HEK293 (cell line): ENCODE measurements around the gene ACAP1.
"Not testable (repeated sequence)": the region's sequence is repeated elsewhere in the genome, so short reads cannot be mapped to it uniquely, and the experiment has no call there.

Experiments used
- CTCF ChIA-PET: fragments of 350-600 bp; formaldehyde crosslinking; extraction: SDS; loops from one replicate; lab custom pipeline; 2021; ENCODE audit warnings: antibody characterized with exemption; lab: Yijun Ruan, JAX
- POLR2A ChIA-PET: fragments of 300-600 bp; formaldehyde crosslinking; extraction: SDS; loops from one replicate; lab custom pipeline; 2020; ENCODE audit warnings: antibody characterized with exemption, inconsistent platforms; lab: Yijun Ruan, JAX
- H3K27ac ChIP-seq: fragments of 200-500 bp; sonication (Bioruptor generic); 2 replicates; pipeline ENCODE4 v1.5.1; 2014; ENCODE audit warnings: low read depth, low read length, control low read depth, inconsistent platforms; ENCODE audit errors: extremely low read depth
- H3K36me3 ChIP-seq, 2 experiments: fragments of 200-500 bp in 1 of 2; sonication (Bioruptor generic) in 1 of 2; 1 replicate in 1 of 2; 2 replicates in 1 of 2; pipeline ENCODE4 v1.5.1; 2014 to 2017; ENCODE audit warnings: inconsistent platforms in 2 of 2, low read length in 2 of 2; ENCODE audit not compliant: control insufficient read depth in 2 of 2, insufficient read depth in 1 of 2
- H3K4me1 ChIP-seq: fragments of 200-500 bp; sonication (Bioruptor generic); 2 replicates; pipeline ENCODE4 v1.5.1; 2014; ENCODE audit warnings: mild to moderate bottlenecking, low read length, inconsistent platforms; ENCODE audit not compliant: control insufficient read depth, insufficient read depth
- H3K4me3 ChIP-seq: 2 replicates; pipeline ENCODE4 v1.5.1; 2011; ENCODE audit warnings: low read depth, mild to moderate bottlenecking, control low read depth, low read length, moderate library complexity
- H3K9me3 ChIP-seq: fragments of 200-500 bp; sonication (Bioruptor generic); 2 replicates; pipeline ENCODE4 v1.5.1; 2014; ENCODE audit warnings: low read depth, low read length, inconsistent platforms; ENCODE audit not compliant: control insufficient read depth, insufficient read depth
- MEIS1 ChIP-seq: sonication (generic); formaldehyde crosslinking; IDR thresholded peaks from 2 replicates; pipeline ENCODE4 v1.8.1; 2022; ENCODE audit warnings: missing genetic modification reagents, mild to moderate bottlenecking, borderline replicate concordance
- SCRT1 ChIP-seq: fragments of 450-650 bp; formaldehyde crosslinking; IDR thresholded peaks from 2 replicates; pipeline ENCODE4 v1.5.1; 2016; ENCODE audit warnings: missing biosample characterization, missing genetic modification characterization, borderline replicate concordance
- YY2 ChIP-seq: fragments of 450-650 bp; formaldehyde crosslinking; IDR thresholded peaks from 2 replicates; pipeline ENCODE4 v1.5.1; 2016; ENCODE audit warnings: missing biosample characterization, missing genetic modification characterization
- ZBTB17 ChIP-seq: fragments of 450-650 bp; formaldehyde crosslinking; IDR thresholded peaks from 2 replicates; pipeline ENCODE4 v1.5.1; 2016; ENCODE audit warnings: missing biosample characterization, missing genetic modification characterization
- ZBTB21 ChIP-seq: fragments of 450-650 bp; formaldehyde crosslinking; IDR thresholded peaks from 2 replicates; pipeline ENCODE4 v1.5.1; 2017; ENCODE audit warnings: missing biosample characterization, missing genetic modification characterization
- ZEB2 ChIP-seq: fragments of 450-650 bp; formaldehyde crosslinking; IDR thresholded peaks from 2 replicates; pipeline ENCODE4 v1.5.1; 2016; ENCODE audit warnings: missing biosample characterization, missing genetic modification characterization
- ZNF132 ChIP-seq: fragments of 450-650 bp; formaldehyde crosslinking; IDR thresholded peaks from 2 replicates; pipeline ENCODE4 v1.5.1; 2017; ENCODE audit warnings: missing biosample characterization, missing genetic modification characterization, borderline replicate concordance
- ZNF140 ChIP-seq: fragments of 450-650 bp; formaldehyde crosslinking; IDR thresholded peaks from 2 replicates; pipeline ENCODE4 v1.5.1; 2016; ENCODE audit warnings: missing biosample characterization, missing genetic modification characterization
- ZNF146 ChIP-seq: fragments of 450-650 bp; formaldehyde crosslinking; IDR thresholded peaks from 2 replicates; pipeline ENCODE4 v1.5.1; 2016; ENCODE audit warnings: missing biosample characterization, missing genetic modification characterization
- ZNF366 ChIP-seq: fragments of 450-650 bp; formaldehyde crosslinking; conservative IDR thresholded peaks from 2 replicates; pipeline ENCODE4 v1.5.1; 2016; ENCODE audit warnings: missing biosample characterization, missing genetic modification characterization
- ZNF394 ChIP-seq: fragments of 450-650 bp; formaldehyde crosslinking; IDR thresholded peaks from 2 replicates; pipeline ENCODE4 v1.5.1; 2016; ENCODE audit warnings: missing biosample characterization, missing genetic modification characterization, mild to moderate bottlenecking, moderate library complexity, borderline replicate concordance
- ZNF529 ChIP-seq: fragments of 450-650 bp; formaldehyde crosslinking; IDR thresholded peaks from 2 replicates; pipeline ENCODE4 v1.5.1; 2017; ENCODE audit warnings: missing genetic modification characterization, missing biosample characterization; ENCODE audit not compliant: insufficient replicate concordance
- ZNF660 ChIP-seq: fragments of 450-650 bp; IDR thresholded peaks from 2 replicates; pipeline ENCODE4 v1.5.1; 2018; ENCODE audit warnings: missing biosample characterization, mild to moderate bottlenecking, missing genetic modification characterization
- ZNF768 ChIP-seq: fragments of 450-650 bp; formaldehyde crosslinking; IDR thresholded peaks from 2 replicates; pipeline ENCODE4 v1.5.1; 2018; ENCODE audit warnings: missing biosample characterization, mild to moderate bottlenecking, missing genetic modification characterization
- ZSCAN16 ChIP-seq: fragments of 450-650 bp; formaldehyde crosslinking; IDR thresholded peaks from 2 replicates; pipeline ENCODE4 v1.5.1; 2016; ENCODE audit warnings: missing biosample characterization, missing genetic modification characterization
- TF ChIP-seq, protein P1 (sequence below): IDR thresholded peaks from 2 replicates; pipeline ENCODE4 v1.6.1; 2011; ENCODE audit warnings: mild to moderate bottlenecking, low read depth, low read length, borderline replicate concordance
- TF ChIP-seq, protein P2 (sequence below): fragments of 450-650 bp; formaldehyde crosslinking; IDR thresholded peaks from 2 replicates; pipeline ENCODE4 v1.5.1; 2016; ENCODE audit warnings: missing biosample characterization, missing genetic modification characterization
- TF ChIP-seq, protein P3 (sequence below): fragments of 450-650 bp; formaldehyde crosslinking; IDR thresholded peaks from 2 replicates; pipeline ENCODE4 v1.5.1; 2016; ENCODE audit warnings: missing biosample characterization, missing genetic modification characterization

The ACAP1 gene

DNA sequence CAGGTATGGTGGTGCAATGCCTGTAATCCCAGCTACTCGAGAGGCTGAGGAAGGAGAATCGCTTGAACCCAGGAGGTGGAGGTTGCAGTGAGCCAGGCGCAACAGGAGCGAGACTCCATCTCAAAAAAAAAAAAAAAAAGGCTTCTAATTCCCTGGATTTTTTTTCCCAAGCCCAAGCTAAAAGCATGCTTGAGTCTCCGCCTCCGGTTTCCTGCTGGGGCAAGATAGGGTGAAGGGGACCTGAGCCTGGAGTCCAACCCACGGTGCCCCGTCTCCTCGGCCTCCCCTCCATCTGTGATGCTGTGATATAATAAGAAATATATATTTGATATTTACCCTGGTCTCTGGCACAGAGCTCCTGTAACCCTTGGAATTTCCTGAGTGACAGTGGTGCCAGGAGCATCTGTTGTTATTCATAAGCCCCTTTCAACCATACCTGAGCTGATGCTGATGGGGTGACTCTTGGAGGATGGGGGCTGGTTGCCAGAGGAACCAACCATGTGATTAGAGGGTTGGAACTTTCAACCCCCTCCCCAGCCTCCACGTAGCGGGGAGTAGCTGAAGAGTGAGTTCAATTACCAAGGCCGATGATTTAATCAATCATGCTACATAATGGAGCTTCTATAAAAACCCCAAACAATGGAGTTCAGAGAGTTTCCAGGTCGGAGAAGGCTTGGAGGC is 31.7 kb downstream of the ACAP1 start:
- ChIA-PET POLR2A (no interaction called here), CTCF (interaction anchor here (0.9 to 1.5 kb wide), 6 partner anchors 12 to 306 kb away, joined by 3 to 11 read pairs (median 4); partner anchors contain the start of gene TMEM256)
- no peaks in the 10 kb centered on the region for H3K4me1 ChIP-seq
- no peak overlapping the region for H3K27ac ChIP-seq
- H3K36me3 ChIP-seq, result no peaks in the 10 kb centered on the region
- no peaks in the 10 kb centered on the region for H3K9me3 ChIP-seq
- H3K4me3 ChIP-seq, result no peak overlapping the region
- TF ChIP-seq ZNF140 (tag by site-specific recombination) (no peak), MEIS1 (no peak)
- TF ChIP-seq, all 188 proteins: peak for 0

DNA sequence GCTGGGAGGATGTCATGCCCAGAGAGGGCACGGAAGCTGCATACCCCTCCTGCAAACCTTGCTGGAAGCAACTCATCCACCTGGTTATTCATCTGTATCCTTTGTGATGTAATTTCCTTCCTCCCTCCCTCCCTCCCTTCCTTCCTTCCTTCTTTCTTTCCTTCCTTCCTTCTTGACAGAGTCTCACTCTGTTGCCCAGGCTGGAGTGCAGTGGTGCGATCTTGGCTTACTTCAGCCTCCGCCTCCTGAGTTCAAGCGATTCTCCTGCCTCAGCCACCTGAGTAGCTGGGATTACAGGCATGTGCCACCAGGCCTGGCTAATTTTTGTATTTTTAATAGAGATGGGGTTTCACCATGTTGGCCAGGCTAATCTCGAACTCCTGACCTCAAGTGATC is 32.3 kb downstream of the ACAP1 start:
- H3K9me3 ChIP-seq, H3K4me1 ChIP-seq, H3K27ac ChIP-seq, POLR2A ChIA-PET, H3K36me3 ChIP-seq, H3K4me3 ChIP-seq: not testable (repeated sequence)
- TF ChIP-seq ZNF366, result 0 out of 2 replicates have a peak, but pooled peaks have one; percentile 17
- CTCF ChIA-PET, result interaction anchor here (0.9 to 1.5 kb wide), 5 partner anchors 13 to 305 kb away, joined by 3 to 11 read pairs (median 4); no protein-coding TSS in a partner anchor

DNA sequence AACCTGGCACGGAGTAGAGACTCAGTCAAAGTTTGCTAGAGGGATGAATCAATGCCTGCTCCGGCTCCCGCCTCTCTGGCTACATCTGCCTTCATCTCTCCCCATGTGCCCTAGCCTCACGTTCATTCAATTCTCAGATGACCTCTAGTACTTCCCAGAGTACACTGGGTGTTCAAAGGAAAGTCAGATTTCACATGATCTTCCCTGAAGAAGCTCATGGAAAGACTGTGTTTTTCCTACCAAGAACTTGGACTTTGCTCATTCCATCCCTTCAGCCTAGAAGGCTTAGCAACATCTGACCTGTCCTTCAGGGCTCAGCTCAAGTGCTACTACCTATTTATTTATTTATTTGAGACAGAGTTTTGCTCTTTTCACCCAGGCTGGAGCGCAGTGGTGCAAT is 33.5 kb downstream of the ACAP1 start:
- Histone ChIP-seq H3K9me3 (no peaks in the 10 kb centered on the region), H3K4me1 (no peaks in the 10 kb centered on the region), H3K4me3 (no peak overlapping the region), H3K27ac (no peak overlapping the region), H3K36me3 (no peaks in the 10 kb centered on the region)
- CTCF ChIA-PET, result interaction anchor here (0.8 to 1.9 kb wide), 5 partner anchors 13 to 191 kb away, joined by 3 to 13 read pairs (median 4); no protein-coding TSS in a partner anchor
- POLR2A ChIA-PET, result interaction anchor here (1.7 kb wide), 1 partner anchor 34 kb away, joined by 4 read pairs; the partner anchor contains the start of gene TMEM256
- TF ChIP-seq ZBTB21, result no peak

DNA sequence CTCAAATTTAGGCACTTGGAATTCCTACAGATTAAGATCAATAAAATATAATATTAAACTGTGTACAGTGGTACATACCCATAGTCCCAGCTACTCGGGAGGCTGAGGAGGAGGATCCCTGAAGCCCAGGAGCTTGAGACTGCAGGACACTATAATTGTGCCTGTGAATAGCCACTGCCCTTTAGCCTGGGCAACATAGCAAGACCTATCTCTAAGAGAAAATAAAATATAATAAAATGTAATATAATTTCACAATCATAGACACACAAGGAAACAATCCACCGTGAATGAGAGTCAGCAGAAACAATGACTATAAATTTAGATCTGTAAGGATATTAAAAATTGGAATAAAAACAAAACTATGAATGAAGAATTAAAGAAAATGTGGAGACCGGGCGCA is 34.5 kb downstream of the ACAP1 start:
- Histone ChIP-seq H3K4me3 (no peak overlapping the region), H3K27ac (no peak overlapping the region), H3K9me3 (no peaks in the 10 kb centered on the region), H3K36me3 (no peaks in the 10 kb centered on the region), H3K4me1 (no peaks in the 10 kb centered on the region)
- TF ChIP-seq SCRT1 (tag by site-specific recombination), result no peak
- TF ChIP-seq ZNF660 (tag by site-specific recombination), result no peak
- TF ChIP-seq ZEB2 (tag by site-specific recombination), result no peak
- TF ChIP-seq, protein P1, sequence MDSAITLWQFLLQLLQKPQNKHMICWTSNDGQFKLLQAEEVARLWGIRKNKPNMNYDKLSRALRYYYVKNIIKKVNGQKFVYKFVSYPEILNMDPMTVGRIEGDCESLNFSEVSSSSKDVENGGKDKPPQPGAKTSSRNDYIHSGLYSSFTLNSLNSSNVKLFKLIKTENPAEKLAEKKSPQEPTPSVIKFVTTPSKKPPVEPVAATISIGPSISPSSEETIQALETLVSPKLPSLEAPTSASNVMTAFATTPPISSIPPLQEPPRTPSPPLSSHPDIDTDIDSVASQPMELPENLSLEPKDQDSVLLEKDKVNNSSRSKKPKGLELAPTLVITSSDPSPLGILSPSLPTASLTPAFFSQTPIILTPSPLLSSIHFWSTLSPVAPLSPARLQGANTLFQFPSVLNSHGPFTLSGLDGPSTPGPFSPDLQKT, result no peak
- TF ChIP-seq ZSCAN16 (tag by site-specific recombination), result no peak
- TF ChIP-seq ZNF529 (tag by site-specific recombination), result no peak
- no peak for TF ChIP-seq ZBTB17 (tag by site-specific recombination)
- TF ChIP-seq, protein P2, sequence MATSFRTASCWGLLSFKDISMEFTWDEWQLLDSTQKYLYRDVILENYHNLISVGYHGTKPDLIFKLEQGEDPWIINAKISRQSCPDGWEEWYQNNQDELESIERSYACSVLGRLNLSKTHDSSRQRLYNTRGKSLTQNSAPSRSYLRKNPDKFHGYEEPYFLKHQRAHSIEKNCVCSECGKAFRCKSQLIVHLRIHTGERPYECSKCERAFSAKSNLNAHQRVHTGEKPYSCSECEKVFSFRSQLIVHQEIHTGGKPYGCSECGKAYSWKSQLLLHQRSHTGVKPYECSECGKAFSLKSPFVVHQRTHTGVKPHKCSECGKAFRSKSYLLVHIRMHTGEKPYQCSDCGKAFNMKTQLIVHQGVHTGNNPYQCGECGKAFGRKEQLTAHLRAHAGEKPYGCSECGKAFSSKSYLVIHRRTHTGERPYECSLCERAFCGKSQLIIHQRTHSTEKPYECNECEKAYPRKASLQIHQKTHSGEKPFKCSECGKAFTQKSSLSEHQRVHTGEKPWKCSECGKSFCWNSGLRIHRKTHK (tag by site-specific recombination), result no peak
- TF ChIP-seq ZNF132, result no peak
- no peak for TF ChIP-seq ZNF146 (tag by site-specific recombination)
- no peak for TF ChIP-seq ZNF768 (tag by site-specific recombination)
- no peak for TF ChIP-seq YY2
- TF ChIP-seq ZNF394 (tag by site-specific recombination), result no peak
- TF ChIP-seq, protein P3, sequence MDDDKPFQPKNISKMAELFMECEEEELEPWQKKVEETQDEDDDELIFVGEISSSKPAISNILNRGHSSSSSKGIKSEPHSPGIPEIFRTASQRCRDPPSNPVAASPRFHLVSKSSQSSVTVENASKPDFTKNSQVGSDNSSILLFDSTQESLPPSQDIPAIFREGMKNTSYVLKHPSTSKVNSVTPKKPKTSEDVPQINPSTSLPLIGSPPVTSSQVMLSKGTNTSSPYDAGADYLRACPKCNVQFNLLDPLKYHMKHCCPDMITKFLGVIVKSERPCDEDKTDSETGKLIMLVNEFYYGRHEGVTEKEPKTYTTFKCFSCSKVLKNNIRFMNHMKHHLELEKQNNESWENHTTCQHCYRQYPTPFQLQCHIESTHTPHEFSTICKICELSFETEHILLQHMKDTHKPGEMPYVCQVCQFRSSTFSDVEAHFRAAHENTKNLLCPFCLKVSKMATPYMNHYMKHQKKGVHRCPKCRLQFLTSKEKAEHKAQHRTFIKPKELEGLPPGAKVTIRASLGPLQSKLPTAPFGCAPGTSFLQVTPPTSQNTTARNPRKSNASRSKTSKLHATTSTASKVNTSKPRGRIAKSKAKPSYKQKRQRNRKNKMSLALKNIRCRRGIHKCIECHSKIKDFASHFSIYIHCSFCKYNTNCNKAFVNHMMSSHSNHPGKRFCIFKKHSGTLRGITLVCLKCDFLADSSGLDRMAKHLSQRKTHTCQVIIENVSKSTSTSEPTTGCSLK (tag by site-specific recombination), result no peak
- ChIA-PET CTCF (interaction anchor here (0.6 to 1.9 kb wide), 6 partner anchors 9 to 190 kb away, joined by 3 to 13 read pairs (median 4); no protein-coding TSS in a partner anchor), POLR2A (interaction anchor here (0.7 to 1.7 kb wide), 3 partner anchors 23 to 156 kb away, joined by 3 to 4 read pairs (median 4); partner anchors contain the start of genes PLSCR3 and TMEM256)
